Measurements from ENCODE around the gene COL27A1.

Gene COL27A1

DNA sequence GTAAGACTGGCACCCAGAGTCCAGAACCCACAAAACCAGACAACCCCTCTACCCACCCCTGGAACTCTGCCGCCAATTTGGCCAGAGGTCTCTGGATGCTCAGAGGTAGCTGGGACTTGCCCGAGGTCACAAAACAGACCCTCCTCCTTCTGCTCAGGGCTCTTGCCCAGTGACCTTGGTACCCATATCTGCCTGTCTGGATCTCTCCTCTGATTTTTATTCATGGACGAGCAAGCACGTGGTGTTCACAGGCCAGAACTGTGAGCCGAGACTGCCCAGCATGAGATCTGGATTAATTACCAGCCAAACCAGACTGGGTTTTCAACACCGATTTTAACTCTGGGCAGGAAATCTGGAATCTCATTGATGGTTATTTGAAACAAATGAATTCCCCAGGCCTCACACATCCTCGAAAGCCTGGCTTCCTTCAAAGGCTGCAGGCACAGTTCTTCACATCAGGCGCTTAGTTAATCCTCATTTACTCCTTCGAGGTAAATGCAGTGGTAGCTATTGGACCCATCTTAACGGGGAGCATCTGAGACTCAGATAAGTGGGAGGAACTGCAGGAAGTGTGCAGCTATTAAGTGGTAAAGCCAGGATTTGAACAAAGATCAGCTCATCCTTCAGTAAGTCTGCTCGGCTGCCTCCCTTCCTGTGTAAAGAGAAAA lies 21.4 kb downstream of the COL27A1 start:
- DNase-seq (ENCODE audit: low read depth): no peak
- TF ChIP-seq, protein P1, sequence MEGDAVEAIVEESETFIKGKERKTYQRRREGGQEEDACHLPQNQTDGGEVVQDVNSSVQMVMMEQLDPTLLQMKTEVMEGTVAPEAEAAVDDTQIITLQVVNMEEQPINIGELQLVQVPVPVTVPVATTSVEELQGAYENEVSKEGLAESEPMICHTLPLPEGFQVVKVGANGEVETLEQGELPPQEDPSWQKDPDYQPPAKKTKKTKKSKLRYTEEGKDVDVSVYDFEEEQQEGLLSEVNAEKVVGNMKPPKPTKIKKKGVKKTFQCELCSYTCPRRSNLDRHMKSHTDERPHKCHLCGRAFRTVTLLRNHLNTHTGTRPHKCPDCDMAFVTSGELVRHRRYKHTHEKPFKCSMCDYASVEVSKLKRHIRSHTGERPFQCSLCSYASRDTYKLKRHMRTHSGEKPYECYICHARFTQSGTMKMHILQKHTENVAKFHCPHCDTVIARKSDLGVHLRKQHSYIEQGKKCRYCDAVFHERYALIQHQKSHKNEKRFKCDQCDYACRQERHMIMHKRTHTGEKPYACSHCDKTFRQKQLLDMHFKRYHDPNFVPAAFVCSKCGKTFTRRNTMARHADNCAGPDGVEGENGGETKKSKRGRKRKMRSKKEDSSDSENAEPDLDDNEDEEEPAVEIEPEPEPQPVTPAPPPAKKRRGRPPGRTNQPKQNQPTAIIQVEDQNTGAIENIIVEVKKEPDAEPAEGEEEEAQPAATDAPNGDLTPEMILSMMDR (IDR thresholded peaks at IDR 0.05; ENCODE audit: low read length, missing control alignments): no peak

DNA sequence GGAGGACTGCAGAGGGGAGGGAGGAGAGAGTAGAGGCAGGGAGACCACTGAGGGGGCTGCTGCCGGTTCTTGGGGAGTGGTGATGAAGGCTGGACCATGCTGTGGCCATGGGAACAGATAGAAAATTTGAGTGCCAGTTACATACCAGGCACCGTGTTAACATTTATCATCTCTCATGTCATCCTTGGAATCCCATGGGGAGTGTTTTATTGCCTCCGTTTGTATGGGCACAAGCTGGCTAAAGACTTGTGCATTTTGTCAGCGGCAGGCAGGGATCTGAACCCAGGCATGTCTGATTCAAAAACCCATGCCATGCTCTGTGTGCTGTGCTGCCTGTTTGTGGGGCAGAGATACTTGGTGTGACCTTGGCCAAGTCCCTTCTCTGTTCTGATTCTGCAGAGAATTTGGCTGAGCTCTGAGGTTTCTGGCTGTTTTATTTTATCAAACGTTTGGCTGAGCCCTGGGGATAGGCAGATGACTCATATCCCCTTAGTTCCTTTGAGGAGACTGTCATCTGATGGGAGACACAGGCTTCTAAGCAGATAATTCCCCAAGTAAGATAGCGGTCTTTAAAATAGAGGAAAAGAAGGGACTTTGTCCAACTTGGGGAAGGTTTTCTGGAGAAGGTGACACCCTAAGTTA lies 22.2 kb downstream of the COL27A1 start:
- no peak overlapping the region for H3K4me3 ChIP-seq (replicated peaks; ENCODE audit: low read depth, low read length)
- peak; percentile 63 for DNase-seq (ENCODE audit: low read depth)
- TF ChIP-seq, protein P1 (IDR thresholded peaks at IDR 0.05; ENCODE audit: low read length, missing control alignments): no peak

More for the DNA sequence above, 21.4 kb downstream of the COL27A1 start:
- no peak overlapping the region for H3K4me3 ChIP-seq (replicated peaks; ENCODE audit: low read depth, low read length)

DNA sequence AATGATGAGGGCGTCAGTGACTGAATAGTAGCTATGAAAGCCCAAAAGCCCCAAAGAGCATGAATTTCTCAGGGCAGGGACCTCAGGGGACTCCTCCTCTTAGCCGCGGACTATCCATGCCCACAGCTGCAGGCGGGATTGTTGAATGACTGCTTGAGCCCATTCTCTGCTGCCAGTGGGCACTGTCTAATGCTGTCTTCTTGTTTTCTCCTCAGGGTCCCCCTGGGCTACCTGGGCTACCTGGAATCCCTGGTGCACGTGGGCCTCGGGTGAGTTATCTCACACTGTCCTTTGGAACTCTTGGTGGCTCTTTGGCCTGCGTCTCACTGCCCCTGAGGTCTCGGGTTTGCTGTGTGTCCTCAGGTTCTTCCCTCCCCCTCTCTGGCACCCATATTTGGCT lies 22.7 kb downstream of the COL27A1 start:
- TF ChIP-seq, protein P1 (IDR thresholded peaks at IDR 0.05; ENCODE audit: low read length, missing control alignments): no peak
- H3K4me3 ChIP-seq (replicated peaks; ENCODE audit: low read depth, low read length): no peak overlapping the region
- DNase-seq (ENCODE audit: low read depth): no peak

DNA sequence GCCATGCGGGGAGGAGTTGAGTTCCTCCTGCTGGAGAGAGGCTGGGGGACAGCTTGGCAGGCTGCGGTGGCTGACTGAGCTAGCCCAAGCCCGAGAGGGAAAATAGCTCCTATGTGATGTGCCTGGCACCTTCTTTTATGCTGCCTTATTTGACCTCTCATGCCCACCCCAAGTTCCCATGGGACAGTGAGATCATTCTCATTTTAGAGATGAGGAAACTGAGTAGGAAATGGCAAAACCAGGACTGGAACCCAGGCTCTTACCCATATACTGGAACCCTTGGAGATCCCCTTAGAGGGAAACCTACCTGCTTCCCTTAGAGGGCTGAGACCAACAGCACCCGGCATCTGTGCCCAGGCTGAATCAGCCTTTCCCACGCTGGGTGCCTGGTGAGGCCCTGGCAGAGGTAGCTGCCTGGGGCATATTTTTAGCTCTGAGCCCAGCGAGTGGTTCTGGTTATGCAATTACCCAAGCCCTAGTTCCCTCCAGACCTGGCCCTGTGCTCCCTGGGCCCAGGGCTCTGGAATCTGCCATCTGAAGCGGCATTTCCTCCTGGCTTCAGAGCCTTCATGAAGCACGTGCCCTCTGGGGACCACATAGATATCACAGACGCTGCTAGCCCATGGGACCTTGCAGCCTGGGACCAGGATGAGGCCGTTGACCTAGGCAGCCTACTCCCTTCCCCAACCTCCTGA lies 23.6 kb downstream of the COL27A1 start:
- no peak overlapping the region for H3K4me3 ChIP-seq (replicated peaks; ENCODE audit: low read depth, low read length)
- no peak for DNase-seq (ENCODE audit: low read depth)
- TF ChIP-seq, protein P1 (IDR thresholded peaks at IDR 0.05; ENCODE audit: low read length, missing control alignments): no peak

DNA sequence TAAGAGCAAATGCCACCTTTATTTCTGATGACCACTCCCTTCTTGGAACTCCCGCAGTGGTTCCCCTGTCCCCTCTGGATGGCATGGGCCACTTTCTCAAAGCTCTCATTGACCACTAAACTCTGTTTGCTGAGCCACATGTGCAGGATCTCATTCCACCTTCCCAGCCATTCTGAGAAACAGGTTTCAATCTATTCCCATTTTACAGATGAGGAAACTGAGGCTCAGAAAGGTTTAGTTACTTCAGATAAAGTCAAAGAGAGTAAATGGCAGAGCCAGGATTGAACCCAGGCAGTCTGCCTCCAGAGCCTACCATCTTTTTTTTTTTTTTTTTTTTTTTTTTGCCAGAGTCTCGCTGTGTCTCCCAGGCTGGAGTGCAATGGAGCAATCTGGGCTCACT lies 24.2 kb downstream of the COL27A1 start:
- TF ChIP-seq, protein P1 (IDR thresholded peaks at IDR 0.05; ENCODE audit: low read length, missing control alignments): no peak
- no peak overlapping the region for H3K4me3 ChIP-seq (replicated peaks; ENCODE audit: low read depth, low read length)
- no peak for DNase-seq (ENCODE audit: low read depth)

DNA sequence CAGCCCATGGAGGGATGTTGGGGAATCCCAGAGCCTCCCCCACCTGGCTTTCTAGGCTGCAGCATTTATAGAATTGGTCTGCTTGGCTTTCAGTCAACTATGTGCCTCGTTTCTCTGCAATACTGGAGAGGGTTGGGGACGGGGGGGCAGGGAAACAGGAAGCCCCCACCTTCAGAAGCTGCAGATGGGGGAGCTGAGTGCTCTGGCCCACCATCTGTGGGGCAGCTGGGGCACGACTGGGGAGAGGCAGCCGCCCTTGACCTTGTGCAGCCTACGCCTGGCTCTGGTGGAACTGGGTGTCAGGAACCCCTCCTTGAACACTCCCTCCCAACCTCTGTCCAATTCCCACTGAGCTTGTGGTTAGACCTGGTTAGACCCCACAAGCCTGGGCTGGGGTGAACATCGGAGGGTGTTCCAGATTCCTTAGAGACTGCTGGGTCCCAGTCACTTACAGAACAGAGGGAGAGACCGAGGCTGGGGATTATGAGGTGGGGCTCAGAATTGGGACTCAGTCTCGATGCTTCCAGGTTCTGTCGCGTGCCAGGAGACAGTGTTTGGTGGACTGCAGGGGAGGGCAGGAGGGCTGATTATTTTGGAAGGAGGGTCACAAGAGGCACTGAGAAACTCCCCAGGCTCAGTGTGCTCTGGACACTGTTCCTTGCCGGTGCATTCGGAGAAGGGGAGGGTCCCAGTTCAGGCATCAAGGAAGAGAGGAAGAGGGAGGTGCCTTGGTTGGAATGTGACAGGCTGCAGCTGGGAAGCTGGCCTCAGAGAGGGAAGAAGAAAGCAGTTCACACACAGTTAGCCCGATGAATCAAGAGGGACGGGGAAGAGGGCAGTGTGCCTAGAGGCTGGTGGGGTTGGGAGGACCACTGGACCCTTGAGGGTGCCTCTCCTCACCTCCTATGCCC lies 25.6 kb downstream of the COL27A1 start:
- TF ChIP-seq, protein P1 (IDR thresholded peaks at IDR 0.05; ENCODE audit: low read length, missing control alignments): no peak
- peak overlapping the region; percentile 3 for H3K4me3 ChIP-seq (replicated peaks; ENCODE audit: low read depth, low read length)
- DNase-seq (ENCODE audit: low read depth): peak; percentile 79
